BJ (cell line): ENCODE data around the gene KIF5A. TPM values are rescaled to one million over a fixed set of nuclear protein-coding genes. Genes with fewer than 3 reads are reported as not detected.

Source experiments
- CTCF ChIA-PET: fragments of 350-600 bp; formaldehyde crosslinking; extraction: SDS; loops from one replicate; lab custom pipeline; 2021; ENCODE audit warnings: antibody characterized with exemption, inconsistent platforms; lab: Yijun Ruan, JAX
- POLR2A ChIA-PET: fragments of 300-600 bp; sonication (Branson Sonifier 250); formaldehyde crosslinking; extraction: SDS; loops from one replicate; lab custom pipeline; 2021; ENCODE audit warnings: antibody characterized with exemption; lab: Charles Lee
- DNase-seq: peaks from one replicate; pipeline ENCODE4 v3.0.0-alpha.2; 2011; ENCODE audit warnings: low read depth
- H3K27me3 ChIP-seq: 2 replicates; pipeline ENCODE4 v1.6.0; 2011; ENCODE audit warnings: low read length; ENCODE audit not compliant: control insufficient read depth, insufficient read depth
- H3K36me3 ChIP-seq: 2 replicates; pipeline ENCODE4 v1.5.1; 2011; ENCODE audit warnings: low read length; ENCODE audit not compliant: control insufficient read depth, insufficient read depth
- H3K4me3 ChIP-seq: 2 replicates; pipeline ENCODE4 v1.5.1; 2011; ENCODE audit warnings: low read depth, mild to moderate bottlenecking, control low read depth, low read length
- polyA plus RNA-seq: library from polyadenylated mRNA; depleted of rRNA; stranded (reverse); fragments of >200 nt; gene quantifications from 2 replicates; pipeline ENCODE4 v1.2.3, GENCODE V29; 2011
- TF ChIP-seq, protein P1 (sequence below): IDR thresholded peaks from 2 replicates; pipeline ENCODE4 v1.5.1; 2011; ENCODE audit warnings: low read depth, mild to moderate bottlenecking, control low read depth, inconsistent platforms, low read length, moderate library complexity; ENCODE audit not compliant: insufficient read depth

KIF5A gene
- polyA plus RNA-seq, 1 experiment: 0.64 TPM

DNA sequence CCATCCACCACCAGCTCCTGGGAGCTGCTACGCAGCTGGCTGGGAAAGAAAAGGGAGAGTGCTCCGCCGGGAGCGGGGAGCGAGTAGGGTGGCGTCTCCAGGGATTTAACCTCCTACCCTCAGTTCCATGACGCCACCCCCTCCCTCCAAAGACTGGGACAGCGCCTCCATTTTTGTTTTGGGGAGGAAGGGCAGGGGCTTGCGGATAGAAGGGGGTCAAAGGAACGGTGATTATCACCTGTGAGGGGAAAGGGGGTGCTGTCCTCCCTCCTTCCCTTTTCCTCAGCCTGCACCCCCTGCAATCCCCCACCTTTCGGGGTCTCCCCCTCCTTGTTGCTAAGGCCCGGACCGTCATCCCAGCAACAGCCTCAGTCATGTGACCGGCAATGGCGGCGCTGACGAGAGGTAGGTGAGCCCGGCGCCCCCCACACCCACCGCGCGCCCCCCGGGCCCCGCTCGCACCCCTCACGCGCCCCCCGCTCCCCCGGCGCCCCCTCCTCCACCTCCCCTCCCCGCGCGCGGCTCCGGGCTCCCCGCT is 54.7 kb downstream of the KIF5A start, which contains the start of gene DTX3:
DTX3 (plus strand) TSS at position 371 of the 538 bp plus-strand sequence. CDS start 1,694 bp downstream, outside the sequence.
- ChIA-PET CTCF (interaction anchor here (0.7 to 1.5 kb wide), 3 partner anchors 8 to 21 kb away, joined by 3 to 4 read pairs (median 3); no protein-coding TSS in a partner anchor), POLR2A (interaction anchor here (1.0 kb wide), 1 partner anchor 122 kb away, joined by 3 read pairs; no protein-coding TSS in a partner anchor)
- peaks cover 9% of the 10 kb centered on the region for H3K36me3 ChIP-seq
- no peaks in the 10 kb centered on the region for H3K27me3 ChIP-seq
- TF ChIP-seq, protein P1, sequence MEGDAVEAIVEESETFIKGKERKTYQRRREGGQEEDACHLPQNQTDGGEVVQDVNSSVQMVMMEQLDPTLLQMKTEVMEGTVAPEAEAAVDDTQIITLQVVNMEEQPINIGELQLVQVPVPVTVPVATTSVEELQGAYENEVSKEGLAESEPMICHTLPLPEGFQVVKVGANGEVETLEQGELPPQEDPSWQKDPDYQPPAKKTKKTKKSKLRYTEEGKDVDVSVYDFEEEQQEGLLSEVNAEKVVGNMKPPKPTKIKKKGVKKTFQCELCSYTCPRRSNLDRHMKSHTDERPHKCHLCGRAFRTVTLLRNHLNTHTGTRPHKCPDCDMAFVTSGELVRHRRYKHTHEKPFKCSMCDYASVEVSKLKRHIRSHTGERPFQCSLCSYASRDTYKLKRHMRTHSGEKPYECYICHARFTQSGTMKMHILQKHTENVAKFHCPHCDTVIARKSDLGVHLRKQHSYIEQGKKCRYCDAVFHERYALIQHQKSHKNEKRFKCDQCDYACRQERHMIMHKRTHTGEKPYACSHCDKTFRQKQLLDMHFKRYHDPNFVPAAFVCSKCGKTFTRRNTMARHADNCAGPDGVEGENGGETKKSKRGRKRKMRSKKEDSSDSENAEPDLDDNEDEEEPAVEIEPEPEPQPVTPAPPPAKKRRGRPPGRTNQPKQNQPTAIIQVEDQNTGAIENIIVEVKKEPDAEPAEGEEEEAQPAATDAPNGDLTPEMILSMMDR: no peak
- no peak for DNase-seq
- peak within 1 kb of the TSS; percentile 64 for H3K4me3 ChIP-seq

DNA sequence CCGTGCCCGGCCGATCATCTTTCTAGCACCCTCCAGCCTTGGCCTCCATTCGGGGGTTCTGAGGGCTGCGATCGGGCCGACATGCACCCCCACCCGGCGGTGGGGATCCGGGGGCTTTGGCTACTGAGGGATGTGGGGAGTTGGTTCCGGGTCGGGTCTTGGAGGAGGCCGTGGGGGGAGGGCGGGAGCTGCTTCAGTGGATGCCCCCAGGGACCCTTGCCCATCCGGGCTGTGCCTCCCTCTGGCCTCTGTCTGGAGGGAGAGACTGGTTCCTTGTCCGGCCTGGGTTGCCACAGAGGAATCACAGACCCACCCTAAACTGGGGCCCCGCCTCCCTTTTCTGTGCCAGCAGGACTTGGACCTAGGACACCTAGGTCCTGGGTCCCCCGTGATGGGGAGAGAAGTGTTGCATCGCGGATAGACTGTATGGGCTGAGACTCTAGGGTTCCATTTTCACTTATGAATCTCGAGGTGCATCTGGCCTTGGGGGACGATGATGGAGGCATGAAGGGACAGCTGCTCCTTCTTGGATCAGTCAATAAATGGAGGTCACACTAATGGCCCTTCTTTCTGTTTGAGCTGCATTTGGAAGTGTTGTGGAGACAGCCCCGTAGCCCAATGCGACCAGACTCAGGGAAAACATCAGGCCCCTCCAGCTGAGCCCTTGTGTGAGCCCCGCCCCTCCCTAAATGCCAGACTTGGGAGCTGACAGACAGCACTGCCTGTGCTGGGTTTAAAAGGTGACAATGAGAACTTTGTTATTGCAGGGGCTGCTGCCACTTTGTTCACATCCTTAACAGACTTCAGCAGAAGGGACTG is 55.4 kb downstream of the KIF5A start:
- DNase-seq: no peak
- Histone ChIP-seq H3K36me3 (peaks cover 9% of the 10 kb centered on the region), H3K4me3 (peak overlapping the region; percentile 64), H3K27me3 (no peaks in the 10 kb centered on the region)
- POLR2A ChIA-PET: no interaction called here
- TF ChIP-seq, protein P1: no peak
- CTCF ChIA-PET: interaction anchor here (1.3 to 4.2 kb wide), 3 partner anchors 9 to 28 kb away, joined by 5 to 21 read pairs (median 7); partner anchors contain the start of gene B4GALNT1

DNA sequence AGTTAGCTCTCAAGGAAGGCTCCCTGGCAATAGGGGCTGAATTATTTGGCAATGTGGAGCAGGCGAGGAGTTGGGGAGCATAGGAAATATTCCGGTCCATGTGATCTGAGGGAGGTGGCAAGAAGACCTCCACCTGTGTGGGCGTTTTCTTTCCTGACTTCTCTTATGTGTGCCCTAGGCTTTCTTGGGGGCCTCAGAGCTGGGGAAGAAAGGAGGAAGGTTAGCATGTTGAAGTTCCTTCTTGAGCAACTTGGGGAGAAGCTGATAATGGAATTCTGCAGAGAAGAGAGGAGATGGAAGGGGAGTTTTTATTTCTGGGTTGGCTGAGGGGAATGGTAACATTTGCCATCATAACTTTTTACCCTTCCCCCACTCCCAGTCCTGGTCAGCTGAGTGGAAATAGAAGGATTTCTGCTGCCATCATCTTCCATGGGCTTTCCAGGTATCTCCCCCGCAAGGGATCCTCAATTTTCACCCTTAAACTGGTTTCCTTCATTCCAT is 56.0 kb downstream of the KIF5A start:
- Histone ChIP-seq H3K4me3 (no peak overlapping the region), H3K36me3 (peaks cover 9% of the 10 kb centered on the region)
- POLR2A ChIA-PET: no interaction called here

DNA sequence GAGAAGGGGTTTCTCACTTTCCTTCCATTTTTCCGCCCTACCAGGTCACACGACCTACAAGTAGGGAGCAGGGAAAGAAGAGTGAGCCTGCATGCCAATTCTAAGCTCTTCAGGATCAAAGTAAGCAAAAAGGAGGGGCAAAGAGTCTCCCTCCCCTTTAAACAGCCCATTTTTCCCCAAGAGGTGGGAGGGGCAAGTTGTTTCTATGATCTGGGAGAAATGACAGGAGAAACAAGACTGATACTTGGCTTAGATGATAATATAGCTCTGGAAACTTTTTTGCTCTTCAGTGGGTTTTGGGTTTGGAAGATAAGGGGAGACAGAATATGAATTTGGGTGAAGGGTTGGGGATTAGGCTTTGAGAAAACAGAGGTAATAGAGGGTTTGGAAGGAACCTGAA is 56.6 kb downstream of the KIF5A start:
- TF ChIP-seq, protein P1: no peak
- POLR2A ChIA-PET: no interaction called here
- Histone ChIP-seq H3K4me3 (no peak overlapping the region), H3K27me3 (no peaks in the 10 kb centered on the region), H3K36me3 (peaks cover 8% of the 10 kb centered on the region)
- DNase-seq: no peak
- CTCF ChIA-PET: interaction anchor here (1.0 to 4.2 kb wide), 4 partner anchors 8 to 27 kb away, joined by 4 to 21 read pairs (median 6); partner anchors contain the start of gene B4GALNT1

More for the DNA sequence above, 56.0 kb downstream of the KIF5A start:
- no peak for DNase-seq
- TF ChIP-seq, protein P1: no peak
- CTCF ChIA-PET: interaction anchor here (1.0 to 4.2 kb wide), 4 partner anchors 8 to 27 kb away, joined by 4 to 21 read pairs (median 6); partner anchors contain the start of gene B4GALNT1
- no peaks in the 10 kb centered on the region for H3K27me3 ChIP-seq

DNA sequence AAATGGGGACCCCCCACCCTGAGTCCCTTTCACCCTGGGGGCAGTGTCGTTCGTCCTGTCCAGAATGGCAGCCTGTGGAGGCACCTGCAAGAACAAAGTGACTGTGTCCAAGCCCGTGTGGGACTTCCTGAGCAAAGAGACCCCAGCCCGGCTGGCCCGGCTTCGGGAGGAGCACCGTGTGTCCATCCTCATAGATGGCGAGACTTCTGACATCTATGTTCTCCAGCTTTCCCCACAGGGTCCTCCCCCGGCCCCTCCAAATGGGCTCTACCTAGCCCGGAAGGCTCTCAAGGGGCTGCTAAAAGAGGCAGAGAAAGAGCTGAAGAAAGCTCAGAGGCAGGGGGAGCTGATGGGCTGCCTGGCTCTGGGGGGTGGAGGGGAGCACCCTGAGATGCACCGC is 57.0 kb downstream of the KIF5A start:
- TF ChIP-seq, protein P1: no peak
- POLR2A ChIA-PET: no interaction called here
- H3K4me3 ChIP-seq: no peak overlapping the region

More for the DNA sequence above, 57.0 kb downstream of the KIF5A start:
- CTCF ChIA-PET: interaction anchor here (1.0 to 4.2 kb wide), 3 partner anchors 14 to 23 kb away, joined by 4 to 21 read pairs (median 4); no protein-coding TSS in a partner anchor
- peaks cover 8% of the 10 kb centered on the region for H3K36me3 ChIP-seq
- no peak for DNase-seq
- H3K27me3 ChIP-seq: no peaks in the 10 kb centered on the region
